NCI-H187 treated with DMSO at 0.1 percent for 48 hours (cell line): ENCODE measurements around the gene TARM1.
"Not testable (repeated sequence)": the region's sequence is repeated elsewhere in the genome, so short reads cannot be mapped to it uniquely, and the experiment has no call there.

Source experiments
- DNase-seq: peaks from one replicate; lab custom pipeline; 2025; lab: John Stamatoyannopoulos, UW

The TARM1 gene

GRCh38 chr19:54099903-54100255, 18.7 kb upstream of the TARM1 start:
- not testable (repeated sequence) for DNase-seq

GRCh38 chr19:54099190-54099902, 18.2 kb upstream of the TARM1 start:
- no peak for DNase-seq

- DNase-seq, result no peak
Observed at GRCh38 chr19:54096617-54097106, 15.5 kb upstream of the TARM1 start.

- not testable (repeated sequence) for DNase-seq
Observed at GRCh38 chr19:54095859-54096616, 14.9 kb upstream of the TARM1 start.

- DNase-seq, result no peak
Observed at GRCh38 chr19:54095136-54095858, 14.1 kb upstream of the TARM1 start.

- DNase-seq, result no peak
Observed at GRCh38 chr19:54094426-54095000, 13.3 kb upstream of the TARM1 start.

- DNase-seq, result no peak
Observed at GRCh38 chr19:54084410-54084809, 3.2 kb upstream of the TARM1 start.

- DNase-seq, result no peak
Observed at GRCh38 chr19:54077334-54077733, 3.8 kb downstream of the TARM1 start.

GRCh38 chr19:54074851-54075250, 6.3 kb downstream of the TARM1 start:
- no peak for DNase-seq

GRCh38 chr19:54073829-54074228, 7.3 kb downstream of the TARM1 start:
- DNase-seq, result no peak

- no peak for DNase-seq
Observed at GRCh38 chr19:54069470-54069869, 11.7 kb downstream of the TARM1 start.

- no peak for DNase-seq
Observed at GRCh38 chr19:54063350-54064116, 17.6 kb downstream of the TARM1 start, which contains the start of gene VSTM1. Gene VSTM1 (minus strand): TSS chr19:54063897. CDS start chr19:54063777, 120 bp downstream.

GRCh38 chr19:54062643-54063042, 18.5 kb downstream of the TARM1 start:
- no peak for DNase-seq

- no peak for DNase-seq
Observed at GRCh38 chr19:54047616-54048015, 33.5 kb downstream of the TARM1 start.

GRCh38 chr19:54045771-54046170, 35.4 kb downstream of the TARM1 start:
- no peak for DNase-seq

GRCh38 chr19:54042989-54043388, 38.2 kb downstream of the TARM1 start:
- no peak for DNase-seq

- no peak for DNase-seq
Observed at GRCh38 chr19:54041969-54042606, 39.1 kb downstream of the TARM1 start.

GRCh38 chr19:54040003-54040402, 41.2 kb downstream of the TARM1 start:
- DNase-seq, result no peak

GRCh38 chr19:54036542-54036941, 44.6 kb downstream of the TARM1 start:
- DNase-seq, result not testable (repeated sequence)

- DNase-seq, result no peak
Observed at GRCh38 chr19:54035215-54036178, 45.7 kb downstream of the TARM1 start.
